IMR-90 (cell line): Measurements from ENCODE around the gene FXR2. TPM values are rescaled to one million over a fixed set of nuclear protein-coding genes. Genes with fewer than 3 reads are reported as not detected.

Experiments
- ATAC-seq: fragments of 200-7000 bp; cut with Tn5 transposase; 2 replicates; pipeline ENCODE4 v1.9.1; 2020; ENCODE audit warnings: low read depth, mild to moderate bottlenecking, moderate library complexity
- BruUV-seq: library from RNA; stranded (reverse); fragments of 400-500 nt; replicated peaks from 2 replicates; lab custom pipeline; 2021; lab: Mats Ljungman, UMichigan
- CTCF ChIA-PET: fragments of 300-600 bp; formaldehyde crosslinking; extraction: SDS; loops from one replicate; lab custom pipeline; 2021; ENCODE audit warnings: antibody characterized with exemption; lab: Yijun Ruan, JAX
- POLR2A ChIA-PET: fragments of 300-600 bp; sonication (Branson Sonifier 250); formaldehyde crosslinking; loops from one replicate; lab custom pipeline; 2022; ENCODE audit warnings: antibody characterized with exemption; ENCODE audit not compliant: unreplicated experiment; lab: Charles Lee
- DNase-seq: peaks from one replicate; pipeline ENCODE4 v3.0.0; 2013
- H2AFZ ChIP-seq: replicated peaks from 2 replicates; pipeline ENCODE3; 2013; ENCODE audit warnings: low read length, mild to moderate bottlenecking; ENCODE audit not compliant: poor library complexity
- H2AK5ac ChIP-seq: 2 replicates; pipeline ENCODE4 v1.6.1; 2013; ENCODE audit warnings: low read depth, low read length, inconsistent platforms
- H2AK9ac ChIP-seq: replicated peaks from 2 replicates; pipeline ENCODE3; 2013; ENCODE audit warnings: mild to moderate bottlenecking, low read depth, low read length, moderate library complexity; ENCODE audit not compliant: poor library complexity
- H2BK120ac ChIP-seq: 2 replicates; pipeline ENCODE4 v1.6.1; 2013; ENCODE audit warnings: low read depth, low read length, inconsistent platforms
- H2BK15ac ChIP-seq: 3 replicates; pipeline ENCODE4 v1.6.1; 2013; ENCODE audit warnings: low read depth, low read length, inconsistent platforms
- H2BK20ac ChIP-seq: 2 replicates; pipeline ENCODE4 v1.6.1; 2013; ENCODE audit warnings: low read depth, mild to moderate bottlenecking, inconsistent platforms, low read length, moderate library complexity
- H2BK5ac ChIP-seq: 2 replicates; pipeline ENCODE4 v1.6.1; 2013; ENCODE audit warnings: mild to moderate bottlenecking, low read depth, low read length, inconsistent platforms; ENCODE audit not compliant: poor library complexity, severe bottlenecking
- H3K14ac ChIP-seq: replicated peaks from 2 replicates; pipeline ENCODE4 v1.6.1; 2013; ENCODE audit warnings: low read depth, low read length, inconsistent platforms
- H3K18ac ChIP-seq: 2 replicates; pipeline ENCODE4 v1.6.1; 2013; ENCODE audit warnings: low read depth, low read length, control low read depth
- H3K23ac ChIP-seq: 2 replicates; pipeline ENCODE4 v1.6.1; 2013; ENCODE audit warnings: low read depth, low read length, inconsistent platforms
- H3K27ac ChIP-seq: 2 replicates; pipeline ENCODE4 v1.5.1; 2013; ENCODE audit warnings: mild to moderate bottlenecking, control low read depth, low read length; ENCODE audit not compliant: insufficient read depth
- H3K27me3 ChIP-seq: 2 replicates; pipeline ENCODE4 v1.6.1; 2013; ENCODE audit warnings: low read length; ENCODE audit not compliant: control insufficient read depth, insufficient read depth
- H3K36me3 ChIP-seq: 2 replicates; pipeline ENCODE4 v1.6.1; 2013; ENCODE audit warnings: low read length, mixed read lengths; ENCODE audit not compliant: control insufficient read depth, insufficient read depth
- H3K4ac ChIP-seq: 2 replicates; pipeline ENCODE4 v1.6.1; 2013; ENCODE audit warnings: low read depth, low read length, inconsistent platforms
- H3K4me1 ChIP-seq: 2 replicates; pipeline ENCODE4 v1.6.1; 2013; ENCODE audit warnings: low read length, mixed read lengths; ENCODE audit not compliant: control insufficient read depth, insufficient read depth
- H3K4me2 ChIP-seq: 2 replicates; pipeline ENCODE4 v1.6.1; 2013; ENCODE audit warnings: low read depth, mild to moderate bottlenecking, control low read depth, low read length, moderate library complexity
- H3K4me3 ChIP-seq: 2 replicates; pipeline ENCODE4 v1.5.1; 2013; ENCODE audit warnings: low read depth, mild to moderate bottlenecking, control low read depth, low read length, moderate library complexity; ENCODE audit not compliant: insufficient read depth
- H3K56ac ChIP-seq: 2 replicates; pipeline ENCODE4 v1.6.1; 2013; ENCODE audit warnings: low read length, inconsistent platforms; ENCODE audit not compliant: insufficient read depth; ENCODE audit errors: extremely low read depth
- H3K79me1 ChIP-seq, 2 experiments: 2 replicates each; pipeline ENCODE4 v1.6.1; 2013; ENCODE audit warnings: low read length in 2 of 2, inconsistent platforms in 1 of 2, low read depth in 1 of 2
- H3K9ac ChIP-seq: 2 replicates; pipeline ENCODE4 v1.6.1; 2013; ENCODE audit warnings: low read depth, low read length, control low read depth
- H3K9me1 ChIP-seq: 2 replicates; pipeline ENCODE4 v1.6.1; 2013; ENCODE audit warnings: low read length, inconsistent platforms; ENCODE audit not compliant: insufficient read depth
- H3K9me3 ChIP-seq: 2 replicates; pipeline ENCODE4 v1.6.1; 2013; ENCODE audit warnings: low read length; ENCODE audit not compliant: control insufficient read depth, insufficient read depth
- H4K20me1 ChIP-seq: 2 replicates; pipeline ENCODE4 v1.6.1; 2013; ENCODE audit warnings: low read length, inconsistent platforms; ENCODE audit not compliant: insufficient read depth
- H4K5ac ChIP-seq: 2 replicates; pipeline ENCODE4 v1.6.1; 2013; ENCODE audit warnings: mild to moderate bottlenecking, low read depth, low read length, control low read depth
- H4K8ac ChIP-seq, 2 experiments: 2 replicates each; pipeline ENCODE4 v1.6.1; 2013; ENCODE audit warnings: low read depth in 2 of 2, low read length in 2 of 2, control low read depth in 1 of 2, inconsistent platforms in 1 of 2
- H4K91ac ChIP-seq: 2 replicates; pipeline ENCODE4 v1.6.1; 2013; ENCODE audit warnings: low read depth, low read length, inconsistent platforms; ENCODE audit not compliant: insufficient read depth
- MAFK ChIP-seq: IDR thresholded peaks from 2 replicates; pipeline ENCODE4 v1.6.1; 2012; ENCODE audit warnings: low read depth, low read length, improper control_type of control experiment
- MAZ ChIP-seq: IDR thresholded peaks from 2 replicates; pipeline ENCODE4 v1.6.1; 2012; ENCODE audit warnings: low read depth, mild to moderate bottlenecking, low read length, improper control_type of control experiment, moderate library complexity, borderline replicate concordance
- MXI1 ChIP-seq: IDR thresholded peaks from 2 replicates; pipeline ENCODE4 v1.6.1; 2012; ENCODE audit warnings: low read depth, mild to moderate bottlenecking, low read length, moderate library complexity, borderline replicate concordance
- RAD21 ChIP-seq: IDR thresholded peaks from 2 replicates; pipeline ENCODE4 v1.6.1; 2012; ENCODE audit warnings: low read length, improper control_type of control experiment
- RCOR1 ChIP-seq: IDR thresholded peaks from 2 replicates; pipeline ENCODE4 v1.6.1; 2012; ENCODE audit warnings: mild to moderate bottlenecking, low read length, improper control_type of control experiment; ENCODE audit not compliant: insufficient replicate concordance
- RFX5 ChIP-seq: IDR thresholded peaks from 2 replicates; pipeline ENCODE4 v1.8.0; 2012; ENCODE audit warnings: low read depth, mild to moderate bottlenecking, low read length, moderate library complexity
- USF2 ChIP-seq: fragments of 150-350 bp; IDR thresholded peaks from 2 replicates; pipeline ENCODE4 v1.6.1; 2017; ENCODE audit warnings: mild to moderate bottlenecking, antibody characterized with exemption, low read length, low read depth
- WGBS, 2 experiments: methylation state at CpG; one replicate each; pipeline versions ENCODE4 v1.1.5 to v1.1.7; 2013; ENCODE audit warnings: missing lambda C conversion rate in 2 of 2; ENCODE audit not compliant: insufficient read length in 1 of 2; ENCODE audit errors: extremely low coverage in 2 of 2; 5-methylcytosine and 5-hydroxymethylcytosine counted together
- dilution Hi-C: fragments of 300-500 bp; cut with HindIII; formaldehyde crosslinking; loops from one replicate; pipeline ENCODE4 v1.14.3; 2018; ENCODE audit warnings: low sequenced_read_pairs; ENCODE audit not compliant: unreplicated experiment
- in situ Hi-C: fragments of 300-500 bp; cut with MboI; formaldehyde crosslinking; loops from 3 replicates; pipeline ENCODE4 v1.14.3; 2019; ENCODE audit warnings: low sequenced_read_pairs, inconsistent platforms, mixed read lengths
- intact Hi-C: fragments of 100-400 bp; cut with micrococcal nuclease; formaldehyde crosslinking; loops from 2 replicates; pipeline ENCODE4 v1.10.0; 2022
- polyA plus RNA-seq, 3 experiments: library from polyadenylated mRNA; depleted of rRNA; stranded (reverse); fragments of >200 nt; gene quantifications; 2 replicates each; pipeline ENCODE4 v1.2.3, GENCODE V29; 2012; ENCODE audit warnings: low replicate concordance in 1 of 3
- total RNA-seq: library from RNA; depleted of rRNA; stranded (reverse); fragments of >200 nt; gene quantifications from 2 replicates; pipeline ENCODE4 v1.2.3, GENCODE V29; 2012
- TF ChIP-seq, protein P1 (sequence below): fragments of 150-350 bp; IDR thresholded peaks from 2 replicates; pipeline ENCODE4 v1.6.1; 2016; ENCODE audit warnings: low read depth, mild to moderate bottlenecking, low read length, moderate library complexity, borderline replicate concordance

Gene FXR2
- total and polyA plus RNA-seq, 2 of the 4 experiments (the other 2 are of a cell fraction) = 39.1 to 55.9 TPM

- 100% methylated on average over 1 of the region's 9 CpGs; no CpG with 5 or more reads in 1 of the 2 experiments for WGBS, 2 experiments
- Histone ChIP-seq H2AK5ac (peak overlapping the region; percentile 76), H2BK5ac (peak overlapping the region; percentile 84), H2BK15ac (peak overlapping the region; percentile 64; the same call in 2 of the 3 replicates), H3K4me2 (peak overlapping the region; percentile 26), H3K9ac (peak overlapping the region; percentile 13; the same call in 1 of the 2 replicates), H3K9me1 (peaks cover 18% of the 10 kb centered on the region), H3K4me3 (no peak overlapping the region), H3K36me3 (peaks cover 21% of the 10 kb centered on the region), H3K79me1 (peaks cover 21 to 84% of the 10 kb centered on the region in 2 experiments), H3K56ac (peak overlapping the region; percentile 60; the same call in 1 of the 2 replicates), H3K23ac (peak overlapping the region; percentile 88), H4K91ac (peak overlapping the region; percentile 51), H4K5ac (peak overlapping the region; percentile 35), H3K4me1 (peaks cover 45% of the 10 kb centered on the region), H3K4ac (peak overlapping the region; percentile 90), H3K9me3 (no peaks in the 10 kb centered on the region), H4K8ac (peak overlapping the region; percentile 48 to 87; a peak in 3 of 4 replicates), H2AFZ (peak overlapping the region; percentile 73), H3K27ac (peak overlapping the region; percentile 82), H3K18ac (peak overlapping the region; percentile 32; the same call in 1 of the 2 replicates), H3K14ac (peak overlapping the region; percentile 78), H2BK120ac (peak overlapping the region; percentile 35), H2BK20ac (0 out of 2 replicates have a peak overlapping the region, but pooled peaks have one; percentile 5), H4K20me1 (peaks cover 15% of the 10 kb centered on the region), H2AK9ac (peak overlapping the region; percentile 96), H3K27me3 (no peaks in the 10 kb centered on the region)
- dilution Hi-C loops = no loop called here
- no TSS peak for BruUV-seq
- TF ChIP-seq RAD21 = no peak
- TF ChIP-seq MAZ = no peak
- no peak for TF ChIP-seq RCOR1
- TF ChIP-seq, protein P1, sequence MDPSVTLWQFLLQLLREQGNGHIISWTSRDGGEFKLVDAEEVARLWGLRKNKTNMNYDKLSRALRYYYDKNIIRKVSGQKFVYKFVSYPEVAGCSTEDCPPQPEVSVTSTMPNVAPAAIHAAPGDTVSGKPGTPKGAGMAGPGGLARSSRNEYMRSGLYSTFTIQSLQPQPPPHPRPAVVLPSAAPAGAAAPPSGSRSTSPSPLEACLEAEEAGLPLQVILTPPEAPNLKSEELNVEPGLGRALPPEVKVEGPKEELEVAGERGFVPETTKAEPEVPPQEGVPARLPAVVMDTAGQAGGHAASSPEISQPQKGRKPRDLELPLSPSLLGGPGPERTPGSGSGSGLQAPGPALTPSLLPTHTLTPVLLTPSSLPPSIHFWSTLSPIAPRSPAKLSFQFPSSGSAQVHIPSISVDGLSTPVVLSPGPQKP = no peak
- TF ChIP-seq USF2 = no peak
- TF ChIP-seq MAFK = no peak
- no peak for TF ChIP-seq RFX5
- TF ChIP-seq MXI1 = no peak
- ChIA-PET CTCF (interaction anchor here (0.5 to 0.9 kb wide), 3 partner anchors 26 to 225 kb away, joined by 3 to 4 read pairs (median 3); no protein-coding TSS in a partner anchor), POLR2A (interaction anchor here (1.4 kb wide), 1 partner anchor 10 kb away, joined by 4 read pairs; no protein-coding TSS in a partner anchor)
- ATAC-seq (no peak), DNase-seq (no peak)
- intact Hi-C loops = loop anchor here (1.0 kb wide), 1 partner anchor 101 kb away; the partner anchor contains the start of gene WRAP53
- in situ Hi-C loops = no loop called here
Measured at GRCh38 chr17:7586673-7587419, 27.9 kb downstream of the FXR2 start.
